Measurements from ENCODE around the gene GNA15.

- TF ChIP-seq POLR2A (IDR thresholded peaks at IDR 0.05; ENCODE audit: low read depth, low read length) (no peak), POLR2AphosphoS5 (IDR thresholded peaks at IDR 0.05; ENCODE audit: low read depth, low read length) (no peak), SPI1 (IDR thresholded peaks at IDR 0.05; ENCODE audit: low read depth, low read length) (no peak)
These were observed 29.2 kb upstream of the GNA15 start for GRCh38 chr19:3106509-3107141.
